Measurements from ENCODE around the gene KCNH8.

KCNH8 gene

DNA sequence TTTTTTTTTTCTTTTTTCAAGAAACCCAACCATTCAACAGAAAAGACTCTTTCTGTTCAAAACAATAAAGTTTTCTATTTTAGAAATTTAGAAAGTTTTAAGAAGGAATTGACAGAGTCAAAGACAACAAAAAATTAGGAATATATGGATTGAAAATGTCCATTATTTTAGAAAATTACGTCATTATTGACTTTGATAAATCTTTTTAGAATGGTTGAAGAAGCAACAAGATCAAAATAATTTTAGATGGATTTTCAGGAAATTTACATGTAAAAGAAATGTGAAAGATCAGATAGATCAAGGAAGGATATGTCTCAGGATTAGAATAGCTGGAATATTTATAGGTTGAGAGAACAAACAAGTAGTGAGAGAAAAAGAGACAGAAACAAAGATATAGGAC is 8.4 kb upstream of the KCNH8 start:
- H3K4me3 ChIP-seq (ENCODE audit: low read depth, low read length) = no peak overlapping the region
- no peak for DNase-seq (ENCODE audit: low read depth)
- TF ChIP-seq, protein P1, sequence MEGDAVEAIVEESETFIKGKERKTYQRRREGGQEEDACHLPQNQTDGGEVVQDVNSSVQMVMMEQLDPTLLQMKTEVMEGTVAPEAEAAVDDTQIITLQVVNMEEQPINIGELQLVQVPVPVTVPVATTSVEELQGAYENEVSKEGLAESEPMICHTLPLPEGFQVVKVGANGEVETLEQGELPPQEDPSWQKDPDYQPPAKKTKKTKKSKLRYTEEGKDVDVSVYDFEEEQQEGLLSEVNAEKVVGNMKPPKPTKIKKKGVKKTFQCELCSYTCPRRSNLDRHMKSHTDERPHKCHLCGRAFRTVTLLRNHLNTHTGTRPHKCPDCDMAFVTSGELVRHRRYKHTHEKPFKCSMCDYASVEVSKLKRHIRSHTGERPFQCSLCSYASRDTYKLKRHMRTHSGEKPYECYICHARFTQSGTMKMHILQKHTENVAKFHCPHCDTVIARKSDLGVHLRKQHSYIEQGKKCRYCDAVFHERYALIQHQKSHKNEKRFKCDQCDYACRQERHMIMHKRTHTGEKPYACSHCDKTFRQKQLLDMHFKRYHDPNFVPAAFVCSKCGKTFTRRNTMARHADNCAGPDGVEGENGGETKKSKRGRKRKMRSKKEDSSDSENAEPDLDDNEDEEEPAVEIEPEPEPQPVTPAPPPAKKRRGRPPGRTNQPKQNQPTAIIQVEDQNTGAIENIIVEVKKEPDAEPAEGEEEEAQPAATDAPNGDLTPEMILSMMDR (IDR thresholded peaks at IDR 0.05; ENCODE audit: low read depth, low read length) = no peak
- TF ChIP-seq, protein P2, sequence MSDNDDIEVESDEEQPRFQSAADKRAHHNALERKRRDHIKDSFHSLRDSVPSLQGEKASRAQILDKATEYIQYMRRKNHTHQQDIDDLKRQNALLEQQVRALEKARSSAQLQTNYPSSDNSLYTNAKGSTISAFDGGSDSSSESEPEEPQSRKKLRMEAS (IDR thresholded peaks at IDR 0.05; ENCODE audit: low read depth, low read length) = no peak
- TF ChIP-seq POLR2A (IDR thresholded peaks at IDR 0.05; ENCODE audit: extremely low read depth, insufficient read length) = no peak
- TF ChIP-seq MYC (IDR thresholded peaks at IDR 0.05; ENCODE audit: low read depth, low read length) = no peak

DNA sequence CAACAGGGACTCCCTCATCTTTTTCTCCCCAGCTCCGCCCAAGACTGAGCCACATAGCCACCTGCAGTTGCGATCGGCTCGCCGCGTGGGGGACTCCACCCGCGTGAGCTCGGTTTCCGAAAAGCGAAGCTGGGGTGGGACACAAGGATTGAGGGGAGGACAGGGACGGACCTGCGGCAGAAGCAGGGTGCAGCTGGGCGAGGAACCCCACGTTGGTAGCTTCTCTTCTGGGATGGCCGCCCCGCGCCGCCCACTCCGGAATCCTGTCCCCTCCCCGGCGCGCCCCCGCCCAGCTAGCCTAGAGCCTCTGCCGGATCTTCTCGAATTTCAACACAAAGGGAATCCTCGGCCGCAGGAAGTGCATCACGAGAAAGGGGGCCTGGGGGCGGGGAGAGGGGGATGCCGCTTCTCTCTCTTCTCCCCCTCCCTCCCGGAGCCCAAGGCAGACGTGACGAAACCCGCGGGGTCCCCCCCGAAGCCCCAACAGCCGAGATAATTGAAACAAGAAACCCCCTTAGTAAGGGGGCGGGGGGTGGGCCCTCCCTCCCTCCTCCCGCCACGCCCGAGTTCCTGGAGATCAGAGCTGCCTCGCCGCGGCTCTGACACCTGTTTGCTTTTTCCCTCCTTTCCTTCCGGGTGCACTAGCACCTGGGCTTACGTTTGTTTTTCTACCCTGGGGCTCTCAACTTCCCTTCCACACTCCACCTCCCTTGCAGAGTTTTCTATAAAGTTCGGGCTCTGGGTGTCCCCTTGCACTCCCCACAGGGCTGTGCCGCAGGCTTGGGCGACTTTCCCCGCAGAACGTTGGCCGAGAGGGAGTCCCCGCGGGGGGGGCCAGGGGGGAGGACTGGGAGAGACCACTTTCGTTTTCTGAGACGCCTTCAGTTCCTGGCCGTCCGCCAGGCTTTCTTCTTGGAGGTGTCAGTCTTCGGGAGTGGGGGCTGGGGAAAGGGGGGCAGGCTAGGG is 1.3 kb upstream of the KCNH8 start:
- TF ChIP-seq POLR2A (IDR thresholded peaks at IDR 0.05; ENCODE audit: extremely low read depth, insufficient read length) (no peak), MYC (IDR thresholded peaks at IDR 0.05; ENCODE audit: low read depth, low read length) (no peak)
- TF ChIP-seq, protein P1 (IDR thresholded peaks at IDR 0.05; ENCODE audit: low read depth, low read length) = no peak

DNA sequence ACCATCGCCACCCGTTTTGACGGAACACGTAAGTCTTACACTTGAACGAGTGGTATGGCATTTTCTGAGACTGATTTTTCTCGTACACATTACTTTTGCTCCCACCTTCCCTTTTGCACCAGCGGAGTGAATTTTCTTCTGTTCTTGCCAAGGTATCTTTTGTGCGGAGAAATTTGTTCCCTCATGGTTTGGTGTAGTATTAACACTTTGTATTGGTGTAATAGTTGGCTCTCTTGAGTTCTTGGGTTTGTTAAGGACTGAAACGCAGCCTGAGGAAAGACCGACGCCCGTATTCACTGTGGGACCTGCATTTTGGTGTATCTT is 420 bp downstream of the KCNH8 start:
- no peak overlapping the region for H3K4me3 ChIP-seq (ENCODE audit: low read depth, low read length)
- DNase-seq (ENCODE audit: low read depth) = no peak
- TF ChIP-seq, protein P2 (IDR thresholded peaks at IDR 0.05; ENCODE audit: low read depth, low read length) = no peak
- no peak for TF ChIP-seq MYC (IDR thresholded peaks at IDR 0.05; ENCODE audit: low read depth, low read length)
- no peak for TF ChIP-seq POLR2A (IDR thresholded peaks at IDR 0.05; ENCODE audit: extremely low read depth, insufficient read length)
- TF ChIP-seq, protein P1 (IDR thresholded peaks at IDR 0.05; ENCODE audit: low read depth, low read length) = no peak

More for the DNA sequence above, 1.3 kb upstream of the KCNH8 start:
- no peak overlapping the region for H3K4me3 ChIP-seq (ENCODE audit: low read depth, low read length)
- peak; percentile 8 for DNase-seq (ENCODE audit: low read depth)

DNA sequence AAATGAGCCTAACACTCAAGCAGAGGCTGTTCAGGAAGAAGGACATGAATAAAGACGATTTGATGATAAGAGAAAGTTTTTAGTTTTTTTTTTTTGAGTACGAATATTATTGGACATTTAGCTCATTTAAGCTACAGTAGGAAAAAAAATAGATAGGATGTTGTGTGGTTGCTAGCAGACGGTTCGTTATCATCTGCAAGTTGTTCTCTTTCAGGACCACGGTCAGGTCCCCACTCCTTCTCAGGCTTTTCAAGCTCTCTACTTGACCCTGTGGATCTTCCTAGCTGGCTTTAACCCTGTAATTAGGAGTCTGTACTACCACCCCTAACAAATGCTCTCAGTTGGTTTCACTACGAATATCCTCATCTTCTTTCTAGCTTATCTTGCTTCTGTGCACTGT is 1.1 kb downstream of the KCNH8 start:
- peak; percentile 39 for DNase-seq (ENCODE audit: low read depth)
- H3K4me3 ChIP-seq (ENCODE audit: low read depth, low read length) = no peak overlapping the region
- TF ChIP-seq, protein P1 (IDR thresholded peaks at IDR 0.05; ENCODE audit: low read depth, low read length) = no peak
- no peak for TF ChIP-seq MYC (IDR thresholded peaks at IDR 0.05; ENCODE audit: low read depth, low read length)
- TF ChIP-seq POLR2A (IDR thresholded peaks at IDR 0.05; ENCODE audit: extremely low read depth, insufficient read length) = no peak
- TF ChIP-seq, protein P2 (IDR thresholded peaks at IDR 0.05; ENCODE audit: low read depth, low read length) = no peak

DNA sequence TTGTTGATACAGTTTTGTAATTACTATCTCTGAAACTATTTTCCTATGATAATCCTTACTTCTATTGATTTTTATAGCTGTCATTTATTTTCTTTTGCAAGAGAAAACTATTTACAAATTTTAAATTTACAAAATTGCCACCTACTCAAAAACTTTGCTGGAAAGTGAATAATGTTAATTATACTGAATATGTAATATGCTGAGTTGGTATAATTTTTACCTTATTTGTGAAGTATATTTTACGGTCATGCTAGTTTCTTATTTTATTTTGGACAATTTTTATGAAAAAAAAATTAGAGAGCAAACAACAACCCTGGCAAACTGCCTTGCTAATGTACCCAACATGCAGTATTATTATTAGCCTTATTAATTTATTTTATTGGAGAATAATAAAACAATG is 2.9 kb downstream of the KCNH8 start:
- no peak for DNase-seq (ENCODE audit: low read depth)
- no peak overlapping the region for H3K4me3 ChIP-seq (ENCODE audit: low read depth, low read length)
- TF ChIP-seq, protein P2 (IDR thresholded peaks at IDR 0.05; ENCODE audit: low read depth, low read length) = no peak
- TF ChIP-seq, protein P1 (IDR thresholded peaks at IDR 0.05; ENCODE audit: low read depth, low read length) = no peak
- TF ChIP-seq MYC (IDR thresholded peaks at IDR 0.05; ENCODE audit: low read depth, low read length) = no peak
